Stimulated activated CD4-positive, alpha-beta T cell treated with anti-CD3 and anti-CD28 coated beads, Interleukin-12 subunit alpha, Interleukin-12 subunit beta, amount 100 ng/mL, for 24 hours (primary cell): Measurements from ENCODE around the gene FAM53A.

Experiments used
- DNase-seq, 2 experiments: peaks; one replicate each; pipeline ENCODE4 v3.0.0-alpha.2; 2020; ENCODE audit warnings: low read depth in 2 of 2

The FAM53A gene

GRCh38 chr4:1639299-1639868 lies 44.7 kb downstream of the FAM53A start:
- no peak for DNase-seq

- DNase-seq: no peak
Observed at GRCh38 chr4:1638873-1639272, 45.2 kb downstream of the FAM53A start.

- DNase-seq: no peak
Observed at GRCh38 chr4:1638272-1638598, 45.9 kb downstream of the FAM53A start.

- no peak for DNase-seq
Observed at GRCh38 chr4:1637580-1638271, 46.4 kb downstream of the FAM53A start.

DNA sequence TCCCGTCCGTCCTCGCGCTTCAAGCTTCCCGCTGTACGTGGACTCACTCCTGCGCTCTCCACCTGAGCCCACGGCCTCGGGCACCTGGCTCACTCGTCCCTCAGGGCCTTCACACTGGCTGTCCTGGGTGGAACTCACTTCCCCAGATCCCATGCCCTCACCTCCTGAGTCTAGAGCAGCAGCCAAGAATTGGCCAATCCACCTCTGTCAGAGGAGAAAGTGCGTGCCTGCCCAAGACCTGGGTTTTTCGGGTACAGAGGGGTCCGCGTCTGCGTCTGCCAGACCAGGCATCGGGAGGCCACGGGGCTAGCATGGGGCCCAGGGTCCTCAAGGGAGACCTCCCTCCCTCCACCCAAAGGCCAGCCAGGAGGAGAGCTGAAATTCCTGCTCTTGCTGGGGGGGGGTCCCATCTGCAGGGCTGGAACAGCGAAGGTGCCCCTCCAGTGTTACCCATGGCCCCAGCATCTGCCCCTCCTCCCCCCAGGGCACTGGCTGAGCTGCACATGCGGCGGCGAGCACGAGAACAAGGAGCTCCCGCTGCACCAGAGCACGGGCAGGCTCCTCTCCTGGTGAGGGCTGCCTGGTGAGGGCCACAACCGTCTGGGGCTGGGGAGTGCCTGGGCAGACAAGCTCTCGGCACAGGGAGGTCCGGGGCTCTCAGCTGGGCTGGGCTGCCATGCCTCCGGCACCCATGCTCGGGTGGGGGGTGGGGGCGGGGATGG lies 47.5 kb downstream of the FAM53A start:
- DNase-seq: no peak

- DNase-seq: no peak
Observed at GRCh38 chr4:1635464-1635863, 48.6 kb downstream of the FAM53A start.

GRCh38 chr4:1633993-1634392 lies 50.1 kb downstream of the FAM53A start:
- no peak for DNase-seq

- no peak for DNase-seq
Observed at GRCh38 chr4:1632109-1633104, 51.7 kb downstream of the FAM53A start.

DNA sequence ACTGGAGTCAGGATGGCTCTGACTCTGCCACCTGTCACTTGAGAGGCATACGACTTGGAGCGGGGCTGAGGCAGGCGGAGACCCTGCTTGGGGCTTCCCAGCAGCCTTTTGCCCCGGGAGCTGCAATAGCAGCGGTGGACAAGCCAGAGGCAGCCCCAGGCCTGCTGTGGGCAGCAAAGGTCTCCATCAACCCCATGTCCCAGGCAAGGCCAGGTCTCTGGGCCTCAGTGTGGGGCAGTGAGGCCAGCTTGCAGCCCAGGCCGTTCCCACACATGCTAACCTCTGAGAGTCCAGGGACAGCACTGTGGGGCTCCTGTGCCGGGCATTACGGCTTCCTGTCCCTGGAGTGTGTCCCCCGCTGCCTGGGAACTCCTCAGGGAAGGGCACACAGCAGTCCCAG lies 53.0 kb downstream of the FAM53A start:
- DNase-seq: no peak

DNA sequence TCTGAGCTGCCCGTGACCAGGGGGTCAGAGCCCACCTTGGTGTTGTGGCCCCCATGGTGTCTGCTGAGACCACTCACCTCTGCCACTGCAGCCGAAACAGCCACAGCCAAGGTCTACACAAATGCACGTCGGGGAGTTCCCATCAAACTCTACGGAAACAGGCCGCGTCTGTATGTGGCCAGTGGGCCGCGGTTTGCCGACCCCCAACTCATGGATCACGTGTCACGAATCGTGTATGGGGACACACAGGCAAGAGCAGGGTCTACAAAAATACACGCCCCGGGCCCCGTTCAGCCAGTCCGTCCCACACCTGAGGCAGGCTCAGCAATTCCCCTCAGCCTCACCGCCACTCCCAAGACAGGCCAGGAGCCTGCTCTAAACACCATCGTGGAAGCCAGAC lies 53.8 kb downstream of the FAM53A start:
- no peak for DNase-seq

GRCh38 chr4:1629699-1630083 lies 54.4 kb downstream of the FAM53A start:
- no peak for DNase-seq

DNA sequence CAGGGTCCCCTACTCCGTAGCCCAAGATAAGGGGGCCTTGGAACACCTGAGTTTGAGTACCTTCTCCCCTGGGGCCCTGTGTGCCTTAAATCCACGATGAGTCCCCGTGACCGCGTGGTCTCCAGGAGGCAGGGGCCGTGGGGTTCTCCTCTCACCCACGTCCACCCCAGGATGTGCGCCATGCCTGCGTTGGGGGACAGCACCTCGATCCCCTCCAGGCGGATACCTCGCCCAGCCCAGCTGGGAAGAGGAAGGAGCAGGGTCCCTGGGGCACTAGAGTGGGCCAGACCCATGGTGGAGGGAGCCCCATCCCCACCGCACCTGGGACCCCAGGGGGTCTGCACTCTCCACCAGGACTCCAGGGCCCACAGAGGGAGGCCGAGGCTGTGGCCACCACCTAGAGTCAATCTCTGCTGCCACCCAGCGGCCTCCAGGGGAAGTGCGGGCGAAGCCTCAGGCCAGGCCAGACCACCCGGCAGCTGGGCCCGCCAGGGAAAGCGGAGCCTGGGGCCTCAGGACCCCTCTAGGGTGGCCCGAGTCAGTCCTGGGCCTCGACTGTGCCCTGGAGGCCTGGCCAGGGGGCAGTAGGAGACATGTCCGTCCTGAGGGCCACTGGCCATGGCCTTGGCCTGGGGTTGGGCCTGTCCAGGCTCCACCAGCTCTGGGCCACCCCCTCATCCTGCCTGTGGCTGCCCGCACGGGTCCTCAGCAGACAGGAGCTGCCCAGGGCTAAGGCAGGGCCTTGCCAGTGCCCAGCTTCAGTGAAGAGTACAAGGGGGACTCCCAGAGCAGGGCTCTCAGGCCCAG lies 55.0 kb downstream of the FAM53A start:
- peak; percentile 29 to 64 for DNase-seq

DNA sequence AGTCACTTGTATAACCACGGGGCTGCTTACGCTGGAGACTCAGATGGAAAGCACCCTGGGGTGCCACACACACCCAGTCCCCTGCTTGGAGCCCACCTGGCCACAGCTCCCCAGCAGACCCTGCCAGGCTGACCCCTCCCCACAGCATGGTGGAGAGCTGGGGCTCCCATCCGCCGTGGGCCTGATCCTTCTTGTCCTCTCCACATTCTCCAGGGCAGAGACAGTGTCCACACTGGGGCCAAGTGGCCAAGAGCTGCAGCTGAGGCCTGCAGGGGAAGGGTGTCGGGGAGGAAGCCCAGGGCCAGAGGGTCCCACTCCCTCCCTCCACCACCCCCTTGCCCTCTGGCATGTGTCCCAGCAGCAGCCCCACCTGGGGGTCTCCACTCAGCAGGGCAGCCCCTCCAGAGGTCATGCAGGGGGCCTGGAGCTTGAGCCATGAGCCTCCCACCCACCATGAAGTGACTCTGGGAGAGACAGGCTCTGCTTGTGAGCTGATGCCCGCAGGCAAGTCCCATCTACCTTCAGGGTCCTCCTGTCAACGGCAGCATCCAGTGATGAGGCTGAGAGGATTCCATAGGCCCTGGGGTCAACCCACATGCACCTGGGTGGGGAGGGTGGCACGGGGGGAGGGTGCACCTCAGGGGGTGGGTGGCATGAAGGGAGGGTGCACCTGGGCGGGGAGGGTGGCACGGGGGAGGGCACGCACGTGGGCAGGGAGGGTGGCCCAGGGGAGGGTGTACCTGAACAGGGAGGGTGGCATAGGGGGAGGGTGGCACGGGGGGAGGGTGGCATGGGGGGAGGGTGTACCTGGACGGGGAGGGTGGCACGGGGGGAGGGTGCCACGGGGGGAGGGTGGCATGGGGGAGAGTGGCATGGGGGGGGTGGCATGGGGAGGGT lies 56.4 kb downstream of the FAM53A start:
- DNase-seq: no peak

GRCh38 chr4:1626941-1627340 lies 57.2 kb downstream of the FAM53A start:
- no peak for DNase-seq

- no peak for DNase-seq
Observed at GRCh38 chr4:1626151-1626550, 58.0 kb downstream of the FAM53A start.

- DNase-seq: no peak
Observed at GRCh38 chr4:1625600-1626138, 58.4 kb downstream of the FAM53A start.

DNA sequence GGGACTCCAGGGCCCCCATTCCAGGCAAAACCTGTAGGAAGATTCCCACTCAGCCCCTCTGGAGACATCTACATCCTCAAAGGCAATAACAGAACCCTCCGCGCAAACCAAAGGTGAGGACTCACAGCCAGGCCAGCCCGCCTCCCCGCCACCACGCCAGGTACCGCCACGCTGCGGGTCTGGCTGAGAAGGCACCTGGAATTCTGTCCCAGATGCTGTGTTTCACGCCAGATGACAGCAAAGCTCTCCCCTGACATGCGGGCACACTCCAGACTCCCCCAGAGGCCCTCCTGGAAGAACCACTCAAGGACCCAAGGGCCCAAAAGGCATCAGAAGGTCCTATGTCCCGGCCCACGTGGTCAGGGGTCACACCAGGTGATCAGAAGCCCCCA lies 59.6 kb downstream of the FAM53A start:
- DNase-seq: no peak

GRCh38 chr4:1623821-1624518 lies 60.1 kb downstream of the FAM53A start:
- no peak for DNase-seq

- no peak for DNase-seq
Observed at GRCh38 chr4:1623400-1623799, 60.7 kb downstream of the FAM53A start.
